IMR-90 (cell line): Measurements from ENCODE around the gene ADCY9. TPM values are rescaled to one million over a fixed set of nuclear protein-coding genes. Genes with fewer than 3 reads are reported as not detected.

Experiments
- ATAC-seq: fragments of 200-7000 bp; cut with Tn5 transposase; 2 replicates; pipeline ENCODE4 v1.9.1; 2020; ENCODE audit warnings: low read depth, mild to moderate bottlenecking, moderate library complexity
- BruUV-seq: library from RNA; stranded (reverse); fragments of 400-500 nt; replicated peaks from 2 replicates; lab custom pipeline; 2021; lab: Mats Ljungman, UMichigan
- CTCF ChIA-PET: fragments of 300-600 bp; formaldehyde crosslinking; extraction: SDS; loops from one replicate; lab custom pipeline; 2021; ENCODE audit warnings: antibody characterized with exemption; lab: Yijun Ruan, JAX
- POLR2A ChIA-PET: fragments of 300-600 bp; sonication (Branson Sonifier 250); formaldehyde crosslinking; loops from one replicate; lab custom pipeline; 2022; ENCODE audit warnings: antibody characterized with exemption; ENCODE audit not compliant: unreplicated experiment; lab: Charles Lee
- DNase-seq: peaks from one replicate; pipeline ENCODE4 v3.0.0; 2013
- H2AFZ ChIP-seq: replicated peaks from 2 replicates; pipeline ENCODE3; 2013; ENCODE audit warnings: low read length, mild to moderate bottlenecking; ENCODE audit not compliant: poor library complexity
- H2AK5ac ChIP-seq: 2 replicates; pipeline ENCODE4 v1.6.1; 2013; ENCODE audit warnings: low read depth, low read length, inconsistent platforms
- H2AK9ac ChIP-seq: replicated peaks from 2 replicates; pipeline ENCODE3; 2013; ENCODE audit warnings: mild to moderate bottlenecking, low read depth, low read length, moderate library complexity; ENCODE audit not compliant: poor library complexity
- H2BK120ac ChIP-seq: 2 replicates; pipeline ENCODE4 v1.6.1; 2013; ENCODE audit warnings: low read depth, low read length, inconsistent platforms
- H2BK15ac ChIP-seq: 3 replicates; pipeline ENCODE4 v1.6.1; 2013; ENCODE audit warnings: low read depth, low read length, inconsistent platforms
- H2BK20ac ChIP-seq: 2 replicates; pipeline ENCODE4 v1.6.1; 2013; ENCODE audit warnings: low read depth, mild to moderate bottlenecking, inconsistent platforms, low read length, moderate library complexity
- H2BK5ac ChIP-seq: 2 replicates; pipeline ENCODE4 v1.6.1; 2013; ENCODE audit warnings: mild to moderate bottlenecking, low read depth, low read length, inconsistent platforms; ENCODE audit not compliant: poor library complexity, severe bottlenecking
- H3K14ac ChIP-seq: replicated peaks from 2 replicates; pipeline ENCODE4 v1.6.1; 2013; ENCODE audit warnings: low read depth, low read length, inconsistent platforms
- H3K18ac ChIP-seq: 2 replicates; pipeline ENCODE4 v1.6.1; 2013; ENCODE audit warnings: low read depth, low read length, control low read depth
- H3K23ac ChIP-seq: 2 replicates; pipeline ENCODE4 v1.6.1; 2013; ENCODE audit warnings: low read depth, low read length, inconsistent platforms
- H3K27ac ChIP-seq: 2 replicates; pipeline ENCODE4 v1.5.1; 2013; ENCODE audit warnings: mild to moderate bottlenecking, control low read depth, low read length; ENCODE audit not compliant: insufficient read depth
- H3K27me3 ChIP-seq: 2 replicates; pipeline ENCODE4 v1.6.1; 2013; ENCODE audit warnings: low read length; ENCODE audit not compliant: control insufficient read depth, insufficient read depth
- H3K36me3 ChIP-seq: 2 replicates; pipeline ENCODE4 v1.6.1; 2013; ENCODE audit warnings: low read length, mixed read lengths; ENCODE audit not compliant: control insufficient read depth, insufficient read depth
- H3K4ac ChIP-seq: 2 replicates; pipeline ENCODE4 v1.6.1; 2013; ENCODE audit warnings: low read depth, low read length, inconsistent platforms
- H3K4me1 ChIP-seq: 2 replicates; pipeline ENCODE4 v1.6.1; 2013; ENCODE audit warnings: low read length, mixed read lengths; ENCODE audit not compliant: control insufficient read depth, insufficient read depth
- H3K4me2 ChIP-seq: 2 replicates; pipeline ENCODE4 v1.6.1; 2013; ENCODE audit warnings: low read depth, mild to moderate bottlenecking, control low read depth, low read length, moderate library complexity
- H3K4me3 ChIP-seq: 2 replicates; pipeline ENCODE4 v1.5.1; 2013; ENCODE audit warnings: low read depth, mild to moderate bottlenecking, control low read depth, low read length, moderate library complexity; ENCODE audit not compliant: insufficient read depth
- H3K56ac ChIP-seq: 2 replicates; pipeline ENCODE4 v1.6.1; 2013; ENCODE audit warnings: low read length, inconsistent platforms; ENCODE audit not compliant: insufficient read depth; ENCODE audit errors: extremely low read depth
- H3K79me1 ChIP-seq, 2 experiments: 2 replicates each; pipeline ENCODE4 v1.6.1; 2013; ENCODE audit warnings: low read length in 2 of 2, inconsistent platforms in 1 of 2, low read depth in 1 of 2
- H3K9ac ChIP-seq: 2 replicates; pipeline ENCODE4 v1.6.1; 2013; ENCODE audit warnings: low read depth, low read length, control low read depth
- H3K9me1 ChIP-seq: 2 replicates; pipeline ENCODE4 v1.6.1; 2013; ENCODE audit warnings: low read length, inconsistent platforms; ENCODE audit not compliant: insufficient read depth
- H3K9me3 ChIP-seq: 2 replicates; pipeline ENCODE4 v1.6.1; 2013; ENCODE audit warnings: low read length; ENCODE audit not compliant: control insufficient read depth, insufficient read depth
- H4K20me1 ChIP-seq: 2 replicates; pipeline ENCODE4 v1.6.1; 2013; ENCODE audit warnings: low read length, inconsistent platforms; ENCODE audit not compliant: insufficient read depth
- H4K5ac ChIP-seq: 2 replicates; pipeline ENCODE4 v1.6.1; 2013; ENCODE audit warnings: mild to moderate bottlenecking, low read depth, low read length, control low read depth
- H4K8ac ChIP-seq, 2 experiments: 2 replicates each; pipeline ENCODE4 v1.6.1; 2013; ENCODE audit warnings: low read depth in 2 of 2, low read length in 2 of 2, control low read depth in 1 of 2, inconsistent platforms in 1 of 2
- H4K91ac ChIP-seq: 2 replicates; pipeline ENCODE4 v1.6.1; 2013; ENCODE audit warnings: low read depth, low read length, inconsistent platforms; ENCODE audit not compliant: insufficient read depth
- BHLHE40 ChIP-seq: fragments of 150-350 bp; IDR thresholded peaks from 2 replicates; pipeline ENCODE4 v1.6.1; 2016; ENCODE audit warnings: mild to moderate bottlenecking, low read depth, low read length
- CEBPB ChIP-seq: IDR thresholded peaks from 2 replicates; pipeline ENCODE4 v1.6.1; 2012; ENCODE audit warnings: low read depth, low read length, improper control_type of control experiment
- MAZ ChIP-seq: IDR thresholded peaks from 2 replicates; pipeline ENCODE4 v1.6.1; 2012; ENCODE audit warnings: low read depth, mild to moderate bottlenecking, low read length, improper control_type of control experiment, moderate library complexity, borderline replicate concordance
- NFE2L2 ChIP-seq: fragments of 150-350 bp; IDR thresholded peaks from 2 replicates; pipeline ENCODE4 v1.6.1; 2016; ENCODE audit warnings: low read depth, mild to moderate bottlenecking, low read length
- POLR2A ChIP-seq: IDR thresholded peaks from 2 replicates; pipeline ENCODE4 v1.6.1; 2012; ENCODE audit warnings: mild to moderate bottlenecking, low read depth, low read length
- RAD21 ChIP-seq: IDR thresholded peaks from 2 replicates; pipeline ENCODE4 v1.6.1; 2012; ENCODE audit warnings: low read length, improper control_type of control experiment
- RCOR1 ChIP-seq: IDR thresholded peaks from 2 replicates; pipeline ENCODE4 v1.6.1; 2012; ENCODE audit warnings: mild to moderate bottlenecking, low read length, improper control_type of control experiment; ENCODE audit not compliant: insufficient replicate concordance
- WGBS, 2 experiments: methylation state at CpG; one replicate each; pipeline versions ENCODE4 v1.1.5 to v1.1.7; 2013; ENCODE audit warnings: missing lambda C conversion rate in 2 of 2; ENCODE audit not compliant: insufficient read length in 1 of 2; ENCODE audit errors: extremely low coverage in 2 of 2; 5-methylcytosine and 5-hydroxymethylcytosine counted together
- dilution Hi-C: fragments of 300-500 bp; cut with HindIII; formaldehyde crosslinking; loops from one replicate; pipeline ENCODE4 v1.14.3; 2018; ENCODE audit warnings: low sequenced_read_pairs; ENCODE audit not compliant: unreplicated experiment
- in situ Hi-C: fragments of 300-500 bp; cut with MboI; formaldehyde crosslinking; loops from 3 replicates; pipeline ENCODE4 v1.14.3; 2019; ENCODE audit warnings: low sequenced_read_pairs, inconsistent platforms, mixed read lengths
- intact Hi-C: fragments of 100-400 bp; cut with micrococcal nuclease; formaldehyde crosslinking; loops from 2 replicates; pipeline ENCODE4 v1.10.0; 2022
- polyA plus RNA-seq, 3 experiments: library from polyadenylated mRNA; depleted of rRNA; stranded (reverse); fragments of >200 nt; gene quantifications; 2 replicates each; pipeline ENCODE4 v1.2.3, GENCODE V29; 2012; ENCODE audit warnings: low replicate concordance in 1 of 3
- total RNA-seq: library from RNA; depleted of rRNA; stranded (reverse); fragments of >200 nt; gene quantifications from 2 replicates; pipeline ENCODE4 v1.2.3, GENCODE V29; 2012

Gene ADCY9
- total and polyA plus RNA-seq, 2 of the 4 experiments (the other 2 are of a cell fraction): 5.4 to 12.5 TPM

DNA sequence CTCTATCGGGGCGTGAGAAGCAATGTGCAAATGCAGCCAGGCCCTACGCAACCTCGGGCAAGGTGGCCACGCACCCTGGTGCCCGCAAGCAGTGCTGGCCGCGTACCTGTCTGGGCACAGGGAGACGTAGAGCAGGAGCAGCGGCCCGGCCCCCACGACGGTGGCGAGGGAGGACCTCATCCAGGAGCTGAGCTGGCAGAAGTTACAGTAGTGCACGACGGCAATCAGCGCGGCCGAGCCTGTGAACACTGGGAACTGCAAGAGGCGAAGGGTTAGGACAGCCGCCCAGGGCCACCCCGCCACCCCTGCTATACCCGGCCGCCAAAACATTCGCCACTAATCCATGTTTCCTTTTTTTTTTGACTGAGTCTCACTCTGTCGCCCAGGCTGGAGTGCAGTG is 138.9 kb downstream of the ADCY9 start:
- Histone ChIP-seq H4K20me1 (no peaks in the 10 kb centered on the region), H4K5ac (no peak overlapping the region), H3K56ac (no peak overlapping the region), H3K36me3 (peaks cover 25% of the 10 kb centered on the region), H3K4me1 (peaks cover 13% of the 10 kb centered on the region), H3K4me3 (no peak overlapping the region), H3K14ac (no peak overlapping the region), H2AK5ac (no peak overlapping the region), H3K27me3 (no peaks in the 10 kb centered on the region), H2BK120ac (no peak overlapping the region), H2BK15ac (no peak overlapping the region), H3K9me1 (no peaks in the 10 kb centered on the region; the same call in 1 of the 2 replicates), H3K9me3 (no peaks in the 10 kb centered on the region), H3K18ac (no peak overlapping the region), H2BK20ac (no peak overlapping the region), H4K91ac (no peak overlapping the region), H2AFZ (no peak overlapping the region), H3K23ac (no peak overlapping the region), H3K27ac (no peak overlapping the region), H3K9ac (no peak overlapping the region), H4K8ac (no peak overlapping the region), H2AK9ac (no peak overlapping the region), H3K79me1 (peaks cover 4 to 17% of the 10 kb centered on the region in 2 experiments; a peak in 2 of 4 replicates), H3K4me2 (no peak overlapping the region), H2BK5ac (no peak overlapping the region), H3K4ac (no peak overlapping the region)
- DNase-seq: no peak
- intact Hi-C loops: no loop called here
- ChIA-PET POLR2A (interaction anchor here (0.7 kb wide), 1 partner anchor 35 kb away, joined by 7 read pairs; no protein-coding TSS in a partner anchor), CTCF (interaction anchor here (0.6 kb wide), 1 partner anchor 26 kb away, joined by 3 read pairs; no protein-coding TSS in a partner anchor)
- ATAC-seq: no peak
- TF ChIP-seq RCOR1: no peak
- no peak for TF ChIP-seq RAD21
- TF ChIP-seq CEBPB: no peak
- TF ChIP-seq POLR2A: no peak
- no peak for TF ChIP-seq NFE2L2
- TF ChIP-seq MAZ: no peak
- no peak for TF ChIP-seq BHLHE40
- WGBS, 2 experiments: 92% methylated on average over 20 of the region's 26 CpGs; no CpG with 5 or more reads in 1 of the 2 experiments
- in situ Hi-C loops: no loop called here
- dilution Hi-C loops: no loop called here
- BruUV-seq: no TSS peak
